ENCODE measurements around the gene HOXB4.

The HOXB4 gene

DNA sequence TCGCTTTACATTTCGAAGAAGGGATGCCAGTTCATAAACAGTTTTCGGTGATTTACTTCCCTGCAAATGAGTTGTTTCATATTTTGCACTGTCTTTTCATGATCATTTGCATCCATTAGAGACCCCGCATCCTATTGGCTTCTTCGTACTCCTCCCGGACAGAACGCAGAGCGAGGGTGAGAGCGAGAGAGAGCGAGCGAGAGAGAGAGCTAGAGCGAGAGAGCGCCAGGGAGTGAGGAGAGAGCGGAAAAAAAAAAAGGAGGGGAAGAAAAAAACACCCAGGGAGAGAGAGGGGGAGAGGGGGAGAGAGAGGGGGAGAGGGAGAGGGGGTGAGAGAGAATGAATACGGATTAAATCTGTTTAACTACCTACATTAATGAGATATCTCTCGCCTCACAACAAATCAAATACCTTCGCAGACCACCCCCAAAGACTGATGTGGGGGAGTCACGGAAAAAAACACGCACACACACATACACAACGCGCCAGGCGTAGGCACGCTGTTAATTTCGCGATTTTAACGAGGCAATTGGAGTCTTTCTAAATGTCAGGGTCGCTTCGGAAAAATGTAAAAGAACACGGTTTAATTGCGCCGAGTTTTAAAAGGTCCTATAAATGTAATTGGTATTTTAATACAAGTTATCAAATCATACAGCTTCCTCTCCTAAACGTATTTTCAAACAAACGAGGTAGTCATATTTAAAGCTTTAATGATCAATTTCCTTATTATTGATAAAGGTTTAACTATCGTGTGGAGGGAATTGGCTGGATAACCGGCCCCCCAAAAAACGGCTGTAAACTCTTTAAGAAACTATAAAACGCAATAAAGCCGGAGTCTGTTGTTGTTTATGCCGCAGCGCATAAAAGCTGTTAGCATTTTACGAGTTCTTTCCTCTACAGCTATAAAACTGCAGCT lies 37.2 kb upstream of the HOXB4 start, which contains the start of gene HOXB8:
Gene HOXB8, minus strand, starts transcription at position 246 of the 916 bp plus-strand sequence. CDS start 588 bp downstream, outside the sequence.
- no peak for DNase-seq (ENCODE audit: low spot score)

DNA sequence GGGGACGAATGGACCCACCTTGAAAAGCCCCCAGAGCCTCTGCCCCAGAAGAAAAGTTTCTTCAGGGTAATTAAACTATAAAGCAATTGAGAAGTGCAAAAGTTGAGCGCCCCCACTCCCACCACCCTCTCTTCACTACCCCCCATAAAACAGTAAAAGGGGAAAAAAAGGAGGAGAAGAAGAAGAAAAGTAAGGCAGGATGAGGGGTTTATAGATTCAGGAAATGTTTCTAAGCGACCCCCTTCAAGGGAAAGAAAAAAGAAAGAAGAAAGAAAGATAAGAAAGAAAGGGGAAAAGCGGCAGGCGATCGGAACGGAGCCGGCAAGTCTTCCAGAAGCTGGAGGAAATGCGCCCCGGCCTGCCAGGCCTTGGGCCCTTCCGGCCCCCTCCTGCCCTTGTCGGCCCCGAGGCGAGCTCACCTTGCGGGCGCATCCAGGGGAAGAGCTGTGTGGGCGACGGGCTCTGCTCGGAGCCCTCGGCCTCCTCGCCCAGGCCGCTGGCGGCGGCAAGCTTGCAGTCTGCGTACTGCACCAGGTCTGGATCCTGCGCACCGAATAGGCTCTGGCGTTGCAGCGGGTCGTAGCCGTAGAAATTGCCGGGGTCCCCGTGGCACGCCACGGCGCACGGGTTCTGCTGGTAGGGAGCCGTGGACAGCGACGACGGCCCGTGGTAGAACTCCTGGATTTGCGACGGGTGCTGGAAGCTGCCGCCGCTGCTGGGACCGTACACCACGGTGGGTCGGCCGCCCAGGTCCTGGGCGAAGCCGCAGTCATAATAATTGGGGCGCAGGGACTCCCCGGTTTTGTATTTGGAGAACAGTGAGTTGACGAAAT lies 35.9 kb upstream of the HOXB4 start:
- DNase-seq (ENCODE audit: low spot score): no peak

DNA sequence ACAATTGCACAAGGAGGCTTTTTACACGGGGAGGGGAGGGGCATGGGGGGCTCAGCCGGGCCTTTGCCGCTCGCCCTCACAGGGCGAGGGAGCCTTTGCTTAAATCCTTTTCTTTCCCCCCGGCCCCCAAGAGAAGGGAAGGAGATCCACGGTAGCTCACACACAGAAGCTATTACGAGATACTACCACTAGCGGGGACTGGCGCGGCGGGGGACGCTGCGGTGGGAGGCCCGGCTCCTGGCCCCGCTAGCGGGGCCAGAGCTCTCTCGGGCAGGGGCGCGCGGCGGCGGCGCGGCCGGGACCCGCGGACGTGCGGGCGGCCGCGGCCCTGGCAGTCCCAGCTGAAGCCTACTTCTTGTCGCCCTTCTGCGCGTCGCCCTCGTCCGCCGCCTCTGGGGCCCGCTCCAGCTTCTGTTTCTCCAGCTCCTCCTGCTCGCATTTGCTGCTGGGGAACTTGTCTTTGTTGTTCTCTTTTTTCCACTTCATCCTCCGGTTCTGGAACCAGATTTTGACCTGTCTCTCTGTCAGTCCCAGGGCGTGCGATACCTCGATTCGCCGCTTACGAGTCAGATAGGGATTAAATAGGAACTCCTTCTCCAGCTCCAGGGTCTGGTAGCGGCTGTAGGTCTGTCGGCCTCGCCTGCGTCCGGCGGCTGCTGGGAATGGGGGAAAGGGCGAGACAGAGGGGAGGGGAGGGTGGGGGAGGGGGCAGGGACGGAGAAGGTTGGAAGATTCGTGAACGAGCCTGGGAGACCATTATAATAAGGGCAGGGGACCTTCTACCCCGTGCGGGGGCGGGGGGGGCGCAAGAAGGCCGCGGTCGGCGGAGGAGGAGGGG lies 34.9 kb upstream of the HOXB4 start:
- peak; percentile 33 for DNase-seq (ENCODE audit: low spot score)

DNA sequence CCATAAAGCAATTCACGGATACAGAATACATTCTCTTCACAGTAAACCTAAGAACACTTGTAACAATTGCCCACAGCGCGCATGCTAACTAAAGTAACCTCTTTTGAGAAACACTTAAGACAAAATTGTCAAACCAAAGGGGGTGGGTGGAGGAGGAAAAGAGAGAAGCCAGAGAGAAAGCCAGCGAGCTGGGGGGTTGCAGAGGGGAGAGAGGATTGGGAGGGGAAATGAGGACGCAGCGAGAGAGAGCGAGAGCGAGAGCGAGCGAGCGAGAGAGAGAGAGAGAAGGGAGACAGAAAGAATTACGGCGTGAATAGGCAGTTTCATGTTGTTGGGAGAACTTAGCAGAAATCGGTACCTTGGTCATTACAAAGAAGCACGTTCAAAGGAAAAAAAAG lies 34.3 kb upstream of the HOXB4 start:
- no peak for DNase-seq (ENCODE audit: low spot score)

DNA sequence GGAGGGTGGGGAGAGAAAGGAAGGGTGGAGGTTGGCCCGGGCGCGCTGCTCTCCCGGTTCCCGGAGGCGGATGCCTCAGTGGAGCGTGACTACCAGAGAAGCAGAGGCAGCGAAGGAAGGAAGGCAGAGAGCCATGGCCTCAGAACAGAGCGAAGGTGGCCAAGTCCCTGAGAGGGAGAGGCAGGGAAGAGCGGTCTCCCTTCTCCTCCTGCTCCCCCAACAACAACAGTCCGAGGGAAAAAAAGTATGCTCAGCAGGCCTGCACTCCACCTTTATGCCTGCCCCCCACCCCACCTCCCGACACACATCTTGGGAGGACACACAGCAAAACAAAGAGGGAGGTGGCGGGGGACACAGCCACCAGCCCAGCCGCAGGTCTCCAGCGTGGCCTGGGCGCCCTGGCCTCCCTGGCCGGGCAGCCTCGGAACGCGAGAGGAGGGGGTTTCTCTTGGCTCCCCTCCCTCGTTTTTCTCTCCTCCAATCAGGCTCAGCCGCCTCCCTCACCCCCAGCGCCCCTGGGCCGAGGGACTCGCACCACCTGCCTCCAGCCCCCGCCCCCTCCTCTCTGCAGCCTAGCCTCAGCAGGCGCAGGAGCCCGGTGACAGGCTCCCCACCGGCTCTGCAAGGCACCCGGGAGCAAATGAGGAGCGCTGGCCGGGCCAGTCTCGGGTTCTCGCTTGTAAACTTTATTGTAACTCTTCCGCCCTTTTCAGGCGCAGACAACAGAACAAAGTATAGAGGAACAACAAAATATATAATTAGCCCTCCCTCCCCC lies 33.7 kb upstream of the HOXB4 start:
- DNase-seq (ENCODE audit: low spot score): no peak

DNA sequence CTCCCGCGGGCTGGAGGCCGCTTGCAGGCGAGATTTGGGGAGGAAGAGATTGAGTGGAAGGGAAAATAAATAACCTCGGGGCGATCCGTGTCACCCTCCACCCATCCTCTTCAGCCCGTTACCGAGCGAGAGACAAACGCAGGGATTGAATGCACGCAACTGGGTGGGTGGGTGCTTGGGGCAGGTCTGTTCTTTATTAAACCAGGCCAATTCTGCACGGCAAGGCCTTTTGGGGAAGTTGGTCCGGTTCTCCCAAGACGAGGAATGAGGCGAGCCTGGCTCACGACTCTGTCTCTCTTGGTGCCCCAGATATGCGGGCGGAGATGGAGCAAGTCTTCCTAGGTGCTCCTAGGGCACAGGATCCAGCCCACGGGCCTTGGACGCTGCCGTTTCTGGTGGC lies 33.1 kb upstream of the HOXB4 start:
- no peak for DNase-seq (ENCODE audit: low spot score)

DNA sequence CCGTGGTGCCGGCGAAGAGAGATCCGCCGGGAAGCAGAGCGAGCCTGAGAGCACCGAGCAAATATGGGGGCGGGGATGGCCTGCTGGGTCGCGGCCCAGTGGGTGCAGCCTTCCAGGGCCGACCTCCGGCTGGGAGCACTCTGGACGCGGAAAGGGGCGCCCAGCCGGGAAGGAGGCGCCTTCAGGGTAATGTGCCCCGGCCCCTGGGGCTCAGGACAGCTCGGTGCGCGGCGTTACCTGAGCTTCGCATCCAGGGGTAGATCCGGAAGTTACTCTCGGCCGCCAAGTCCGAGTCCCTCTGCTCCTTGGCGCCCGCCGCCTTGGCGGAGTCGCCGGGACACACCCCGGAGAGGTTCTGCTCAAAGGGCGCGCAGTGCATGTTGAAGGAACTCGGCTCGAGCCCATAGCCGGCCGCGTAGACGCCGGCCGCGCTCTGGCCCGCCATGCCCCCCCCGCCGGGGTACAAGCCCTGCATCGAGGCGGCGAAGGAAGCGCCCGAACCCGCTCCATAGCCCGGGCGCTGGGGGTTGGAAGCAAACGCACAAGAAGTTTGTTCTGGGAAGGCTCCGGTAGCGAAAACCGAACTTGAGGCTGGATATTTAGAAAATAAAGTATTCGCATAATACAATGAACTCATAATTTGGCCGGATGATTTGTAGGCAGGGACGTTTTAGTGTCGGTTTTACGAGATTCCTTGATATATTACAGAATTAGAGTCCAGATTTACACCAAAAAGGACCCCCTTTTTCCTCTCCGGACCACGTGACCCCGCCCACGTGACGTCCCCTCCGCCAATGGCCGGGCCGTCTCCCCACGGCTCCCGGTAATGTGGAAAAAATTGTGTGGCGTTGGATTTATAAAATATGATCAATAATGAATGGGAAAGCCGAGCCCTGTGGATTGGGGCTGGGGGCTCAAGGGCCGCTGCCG lies 32.4 kb upstream of the HOXB4 start, which contains the start of gene HOXB7:
Gene HOXB7, minus strand, starts transcription at position 736 of the 930 bp plus-strand sequence. Its CDS starts 99 bp downstream, at position 637.
- peak; percentile 67 for DNase-seq (ENCODE audit: low spot score)

DNA sequence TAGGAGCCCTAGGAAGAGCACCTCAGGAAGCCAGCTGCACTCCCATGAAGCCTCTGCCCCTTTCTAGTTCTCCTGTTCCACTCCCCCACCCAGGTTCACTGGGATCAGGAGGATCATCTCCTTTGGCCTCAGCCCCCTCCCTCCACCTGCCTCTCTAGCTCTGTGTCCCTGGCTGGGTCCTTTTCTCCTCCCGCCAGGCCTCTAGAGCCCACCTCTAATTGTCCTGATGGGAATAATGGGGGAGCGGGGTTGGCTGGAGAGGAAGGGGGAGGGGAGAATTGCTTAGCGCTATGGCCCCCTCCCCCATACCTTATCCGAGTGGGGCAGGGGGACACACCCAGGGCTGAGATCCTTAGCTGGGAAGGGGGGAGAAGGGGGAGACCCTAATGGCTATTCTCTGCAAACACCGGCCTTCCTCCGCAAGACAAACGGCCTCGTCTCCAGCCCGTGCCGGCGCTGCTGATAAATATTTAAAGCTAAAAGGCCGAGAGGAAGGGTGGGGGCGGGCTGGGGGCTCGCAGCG lies 31.7 kb upstream of the HOXB4 start:
- no peak for DNase-seq (ENCODE audit: low spot score)

DNA sequence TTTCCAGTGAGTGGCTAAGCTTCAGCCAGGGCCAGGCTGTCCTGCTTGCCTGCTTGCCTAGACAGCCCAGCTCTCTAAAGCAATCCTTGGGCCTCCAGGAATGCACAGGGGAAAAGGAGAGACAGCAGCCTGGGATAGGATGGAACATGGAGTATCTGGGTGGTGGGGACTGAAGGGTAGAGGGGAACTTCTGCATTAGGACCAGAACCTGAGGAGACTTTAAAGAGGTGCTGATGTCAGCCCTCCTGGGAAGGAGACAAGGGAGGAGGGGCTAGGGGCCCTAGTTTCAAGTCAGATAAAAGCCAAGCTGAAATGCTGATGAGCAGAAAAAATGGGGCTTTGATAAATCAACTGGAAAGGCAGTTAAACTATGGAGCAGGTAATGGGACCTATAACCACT lies 30.9 kb upstream of the HOXB4 start:
- DNase-seq (ENCODE audit: low spot score): no peak

DNA sequence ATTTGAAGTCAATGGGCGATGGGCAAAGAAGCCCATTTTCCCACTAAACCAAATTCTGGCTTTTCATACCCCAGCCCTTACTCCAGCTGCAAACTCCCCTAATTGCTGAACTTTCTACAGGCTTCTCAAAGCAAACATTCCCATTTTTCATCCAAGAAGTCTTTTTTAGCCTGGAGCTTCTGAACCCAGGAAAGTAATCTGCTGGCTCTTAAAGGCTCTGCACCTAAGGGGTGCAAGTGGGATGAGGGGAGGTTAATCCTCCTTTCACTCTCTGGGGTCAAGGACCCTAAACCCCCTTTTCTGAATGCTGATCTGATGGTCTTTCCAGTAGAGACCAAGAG lies 30.3 kb upstream of the HOXB4 start:
- no peak for DNase-seq (ENCODE audit: low spot score)

DNA sequence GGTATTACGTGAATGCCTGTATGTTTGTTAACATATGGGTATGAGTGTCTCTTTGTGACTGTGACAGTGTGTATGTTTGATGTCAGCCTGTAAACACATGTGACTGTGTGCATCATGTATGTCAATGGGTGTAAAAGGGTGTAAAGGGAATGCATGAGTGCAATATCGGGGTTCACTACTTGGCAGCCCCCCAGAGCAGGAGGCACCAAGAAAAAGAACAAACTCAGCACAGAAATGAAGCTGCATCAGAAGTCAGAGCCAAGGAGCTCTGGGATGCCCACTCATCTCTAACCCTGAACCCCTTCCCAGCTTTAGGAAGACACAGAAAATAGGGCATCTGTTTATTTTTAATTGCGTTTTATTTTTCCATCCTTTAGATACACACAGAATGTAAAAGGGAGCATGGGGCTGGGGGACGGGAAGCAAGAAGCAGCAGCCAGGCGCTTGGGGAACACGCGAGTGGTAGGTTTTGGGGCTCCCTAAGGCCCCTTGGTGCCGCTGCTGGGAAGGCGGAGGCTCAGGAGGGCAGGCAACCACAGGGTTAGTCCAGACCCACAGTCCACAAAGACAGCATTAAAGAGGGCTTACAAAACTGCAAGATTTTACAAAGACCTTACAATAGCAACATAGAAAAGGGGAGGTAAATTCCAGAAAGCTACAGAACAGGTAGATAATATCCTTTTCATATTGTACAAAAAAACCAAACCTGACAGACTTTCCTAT lies 28.9 kb upstream of the HOXB4 start:
- no peak for DNase-seq (ENCODE audit: low spot score)

DNA sequence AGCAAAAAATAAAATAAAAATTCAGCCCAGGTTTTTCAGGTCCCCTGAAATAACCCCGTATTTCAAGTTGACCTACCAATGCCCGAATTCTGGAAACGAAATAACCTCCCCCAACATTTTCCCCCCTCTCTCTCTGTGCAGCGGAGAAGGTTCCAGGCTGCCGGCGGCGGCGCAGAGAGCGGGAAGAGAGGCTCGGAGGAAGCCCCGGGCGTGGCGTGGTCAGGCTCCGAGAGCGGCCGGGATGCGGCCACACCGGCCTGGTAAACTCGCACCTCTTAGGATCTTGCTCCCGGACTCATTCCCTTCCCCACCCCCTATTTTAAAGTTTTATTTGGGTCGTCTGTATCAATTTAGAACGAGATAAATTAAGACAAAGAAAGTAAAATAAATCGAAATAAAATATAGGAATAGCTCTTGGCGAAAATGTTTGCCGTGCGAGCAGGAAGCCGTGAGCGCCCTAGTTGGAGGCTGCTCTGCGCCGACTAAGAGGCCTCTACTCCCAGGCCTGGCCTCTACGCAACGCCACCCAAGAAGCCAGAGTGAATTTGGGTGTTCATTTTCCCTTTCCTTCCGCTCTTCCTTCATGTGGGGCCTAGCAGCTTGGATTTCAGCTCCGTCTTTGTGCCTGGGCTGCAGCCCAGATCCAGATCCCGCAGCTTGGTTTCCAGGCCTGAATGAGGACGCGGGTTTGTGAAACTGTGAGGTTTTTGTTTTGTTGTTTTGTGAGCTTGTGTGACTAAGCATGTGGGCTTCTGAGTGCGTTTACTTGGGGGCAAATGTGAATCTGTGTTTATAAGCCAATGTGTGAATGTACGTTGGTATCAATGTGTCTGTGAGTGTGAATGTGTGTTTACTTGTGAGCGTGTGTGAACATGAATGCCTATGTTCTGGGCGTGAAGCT lies 28.1 kb upstream of the HOXB4 start:
- DNase-seq (ENCODE audit: low spot score): no peak

DNA sequence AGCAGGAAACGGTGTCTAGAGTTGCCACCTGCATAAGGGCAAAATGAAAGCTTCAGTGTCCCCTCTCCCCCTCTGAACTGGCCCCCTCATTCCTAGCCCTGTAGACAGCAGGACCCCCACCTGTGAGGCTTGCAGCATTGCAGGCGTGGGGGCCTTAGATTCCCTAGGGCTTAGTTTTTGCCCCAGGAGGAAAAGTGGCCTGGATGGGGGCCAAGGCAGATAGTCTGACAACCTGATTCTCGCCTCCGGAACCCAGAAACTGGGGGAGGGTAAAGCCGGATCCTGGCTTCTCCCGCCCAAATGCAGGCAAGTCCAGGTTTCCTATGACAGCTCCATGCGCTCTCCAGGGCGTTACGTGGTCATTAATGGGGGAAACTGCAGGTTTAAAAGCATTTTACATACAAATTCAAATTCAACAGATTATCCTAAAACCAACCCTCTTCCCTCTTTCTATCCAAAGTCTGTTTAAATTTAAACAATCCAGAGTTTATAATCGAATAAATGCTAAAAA lies 27.3 kb upstream of the HOXB4 start:
- no peak for DNase-seq (ENCODE audit: low spot score)

DNA sequence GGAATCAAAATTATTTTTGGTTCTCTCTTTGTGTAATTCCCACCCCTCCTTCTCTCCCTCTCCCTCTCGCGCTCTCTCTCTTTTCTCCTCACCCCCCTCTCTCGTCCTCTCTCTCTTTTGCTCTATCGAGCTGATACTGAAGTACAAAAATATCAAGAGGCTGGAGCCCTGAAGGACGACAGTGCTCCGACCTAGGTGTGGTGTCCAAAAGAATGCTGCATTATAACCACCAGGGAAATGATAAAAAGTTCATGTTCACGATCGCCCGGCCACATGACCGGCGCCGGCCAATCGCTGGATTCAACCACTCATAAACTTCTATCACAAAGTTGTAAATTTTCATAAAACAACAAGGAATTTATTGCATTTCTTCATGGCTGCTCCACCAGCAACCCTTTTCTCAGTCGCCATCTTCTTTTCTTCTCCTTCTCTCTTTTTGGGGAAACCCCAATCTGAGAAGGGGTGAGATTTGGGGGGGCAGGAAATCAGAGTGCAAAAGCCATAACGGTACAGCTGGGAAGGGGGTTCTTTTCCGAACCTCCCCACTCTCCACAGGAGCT lies 26.7 kb upstream of the HOXB4 start, which contains the start of gene HOXB6:
Gene HOXB6, minus strand, starts transcription at position 217 of the 560 bp plus-strand sequence. CDS start 6,836 bp downstream, outside the sequence.
- DNase-seq (ENCODE audit: low spot score): no peak

DNA sequence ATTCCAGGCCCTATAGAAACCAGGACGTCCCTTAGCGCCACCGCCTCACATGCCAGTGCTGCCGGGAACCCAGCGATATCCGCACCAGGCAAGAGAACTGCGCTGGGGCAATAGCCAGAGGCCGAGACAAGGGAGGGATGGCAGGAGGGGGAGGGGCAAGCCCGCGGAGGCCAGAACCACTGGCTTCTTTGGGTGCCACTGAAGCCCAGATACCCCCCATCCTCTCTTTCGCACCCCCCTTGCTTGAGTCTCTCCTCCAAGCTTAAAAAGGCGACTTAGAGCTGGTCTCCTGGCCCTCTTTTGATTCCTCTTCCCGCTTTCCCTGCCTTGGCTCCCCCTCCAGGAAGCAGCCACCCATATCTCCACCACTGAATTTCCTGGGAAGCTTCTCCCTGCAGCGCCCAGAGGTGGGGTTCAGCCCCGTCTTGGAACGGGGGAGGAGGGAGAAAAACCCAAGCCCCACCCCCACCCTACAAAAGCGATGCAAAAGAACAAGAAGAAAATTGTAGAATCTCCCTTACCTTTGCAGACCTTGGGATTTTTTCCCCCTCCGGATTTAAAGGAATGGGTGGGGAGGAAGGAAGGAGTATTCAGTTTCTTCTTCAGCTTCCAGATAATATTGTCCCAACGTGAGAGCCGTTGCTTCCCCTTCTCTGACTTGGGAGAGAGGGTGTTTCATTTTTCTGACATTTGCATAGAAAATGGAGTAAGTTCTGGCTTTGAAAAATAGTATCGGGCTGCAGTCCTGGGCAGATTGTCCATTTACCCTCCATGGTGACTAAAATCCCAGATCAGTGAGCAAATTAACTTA lies 26.0 kb upstream of the HOXB4 start:
- DNase-seq (ENCODE audit: low spot score): no peak

Data from activated CD4-positive, alpha-beta T cell treated with anti-CD3 and anti-CD28 coated beads, Interleukin-2, Interleukin-4, amounts not matched to agents 100 ng/mL and 50 ng/mL, durations not matched to agents 16 hours and 8 hours (primary cell).